ENCODE data around the gene FAM107A. TPM values are rescaled to one million over a fixed set of nuclear protein-coding genes. Genes with fewer than 3 reads are reported as not detected.

Gene FAM107A
- polyA plus RNA-seq, 1 experiment, result 0.11 TPM

DNA sequence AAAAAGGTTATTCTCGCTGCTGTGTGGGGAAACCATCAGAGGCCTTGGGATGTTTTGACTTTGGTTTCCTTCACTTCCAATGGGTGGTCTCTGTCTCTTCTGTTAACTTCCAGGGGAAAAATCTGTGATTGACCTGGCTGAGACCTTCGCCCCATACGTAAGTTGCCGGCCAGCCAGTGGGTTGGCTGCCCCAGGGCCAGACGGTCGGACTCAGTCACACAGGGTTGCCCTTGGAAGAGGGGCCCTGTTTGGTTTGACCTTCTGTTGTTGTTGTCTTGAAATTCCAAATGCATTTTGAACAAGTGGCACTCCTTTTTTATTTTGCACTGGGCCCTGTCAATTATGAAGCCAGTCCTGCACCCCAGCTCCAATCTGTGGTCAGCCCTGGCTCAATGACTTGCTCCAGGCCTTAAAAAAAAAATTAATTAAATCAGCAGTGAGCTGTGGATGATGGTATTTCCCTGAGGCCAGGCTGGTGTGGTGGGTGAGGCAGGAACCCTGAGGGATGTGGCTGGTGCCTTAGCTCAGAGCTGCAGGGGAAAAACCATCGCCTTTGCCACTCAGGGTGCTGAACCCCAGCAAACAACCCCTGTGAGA, 4.5 kb downstream of the FAM107A start:
- TF ChIP-seq, protein P1, sequence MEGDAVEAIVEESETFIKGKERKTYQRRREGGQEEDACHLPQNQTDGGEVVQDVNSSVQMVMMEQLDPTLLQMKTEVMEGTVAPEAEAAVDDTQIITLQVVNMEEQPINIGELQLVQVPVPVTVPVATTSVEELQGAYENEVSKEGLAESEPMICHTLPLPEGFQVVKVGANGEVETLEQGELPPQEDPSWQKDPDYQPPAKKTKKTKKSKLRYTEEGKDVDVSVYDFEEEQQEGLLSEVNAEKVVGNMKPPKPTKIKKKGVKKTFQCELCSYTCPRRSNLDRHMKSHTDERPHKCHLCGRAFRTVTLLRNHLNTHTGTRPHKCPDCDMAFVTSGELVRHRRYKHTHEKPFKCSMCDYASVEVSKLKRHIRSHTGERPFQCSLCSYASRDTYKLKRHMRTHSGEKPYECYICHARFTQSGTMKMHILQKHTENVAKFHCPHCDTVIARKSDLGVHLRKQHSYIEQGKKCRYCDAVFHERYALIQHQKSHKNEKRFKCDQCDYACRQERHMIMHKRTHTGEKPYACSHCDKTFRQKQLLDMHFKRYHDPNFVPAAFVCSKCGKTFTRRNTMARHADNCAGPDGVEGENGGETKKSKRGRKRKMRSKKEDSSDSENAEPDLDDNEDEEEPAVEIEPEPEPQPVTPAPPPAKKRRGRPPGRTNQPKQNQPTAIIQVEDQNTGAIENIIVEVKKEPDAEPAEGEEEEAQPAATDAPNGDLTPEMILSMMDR (IDR thresholded peaks at IDR 0.05; ENCODE audit: insufficient read depth, low read depth, low read length), result no peak
- Histone ChIP-seq H3K27me3 (ENCODE audit: control insufficient read depth, insufficient read depth, low read length) (no peaks in the 10 kb centered on the region), H3K4me3 (ENCODE audit: low read depth, low read length) (no peak overlapping the region), H3K36me3 (ENCODE audit: control insufficient read depth, insufficient read depth, low read length) (no peaks in the 10 kb centered on the region)
- no peak for DNase-seq (ENCODE audit: low read depth)
- ChIA-PET CTCF (interaction anchor here (0.8 to 16.7 kb wide), 4 partner anchors 11 to 480 kb away, joined by 3 to 371 read pairs (median 6); no protein-coding TSS in a partner anchor), POLR2A (no interaction called here)

- H3K27me3 ChIP-seq (ENCODE audit: control insufficient read depth, insufficient read depth, low read length), result no peaks in the 10 kb centered on the region
- POLR2A ChIA-PET, result no interaction called here
- no peak for DNase-seq (ENCODE audit: low read depth)
Observed at GRCh38 chr3:58572013-58572633, 5.1 kb downstream of the FAM107A start.

DNA sequence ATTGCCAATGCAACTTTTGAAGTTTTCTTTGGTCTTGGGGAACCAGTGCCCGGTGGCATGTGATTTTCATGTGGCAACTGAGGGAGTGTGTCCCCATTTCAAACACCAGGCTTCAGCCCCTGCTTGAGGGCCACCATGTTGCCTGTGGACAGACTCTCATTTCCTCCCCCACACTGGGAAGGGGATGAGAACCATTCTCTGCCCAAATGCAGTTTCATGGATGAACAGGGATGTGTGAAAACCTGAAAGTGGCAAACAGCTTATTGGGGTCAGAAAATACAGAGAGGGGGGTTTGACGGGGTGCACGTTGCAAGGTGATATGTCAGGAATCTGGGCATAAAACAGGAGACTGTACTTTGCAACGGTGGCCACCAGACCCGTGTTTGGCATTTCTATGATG, 6.3 kb downstream of the FAM107A start:
- Histone ChIP-seq H3K36me3 (ENCODE audit: control insufficient read depth, insufficient read depth, low read length) (no peaks in the 10 kb centered on the region), H3K4me3 (ENCODE audit: low read depth, low read length) (no peak overlapping the region), H3K27me3 (ENCODE audit: control insufficient read depth, insufficient read depth, low read length) (no peaks in the 10 kb centered on the region)
- TF ChIP-seq, protein P1 (IDR thresholded peaks at IDR 0.05; ENCODE audit: insufficient read depth, low read depth, low read length), result no peak
- ChIA-PET POLR2A (interaction anchor here (0.6 kb wide), 1 partner anchor 28 kb away, joined by 3 read pairs; no protein-coding TSS in a partner anchor), CTCF (interaction anchor here (0.8 to 16.7 kb wide), 5 partner anchors 9 to 56 kb away, joined by 3 to 371 read pairs (median 11); no protein-coding TSS in a partner anchor)
- no peak for DNase-seq (ENCODE audit: low read depth)

More at GRCh38 chr3:58572013-58572633, 5.1 kb downstream of the FAM107A start:
- CTCF ChIA-PET, result interaction anchor here (0.8 to 16.7 kb wide), 6 partner anchors 12 to 480 kb away, joined by 3 to 371 read pairs (median 4); no protein-coding TSS in a partner anchor
- TF ChIP-seq, protein P1 (IDR thresholded peaks at IDR 0.05; ENCODE audit: insufficient read depth, low read depth, low read length), result no peak
- Histone ChIP-seq H3K4me3 (ENCODE audit: low read depth, low read length) (no peak overlapping the region), H3K36me3 (ENCODE audit: control insufficient read depth, insufficient read depth, low read length) (no peaks in the 10 kb centered on the region)

- Histone ChIP-seq H3K36me3 (ENCODE audit: control insufficient read depth, insufficient read depth, low read length) (no peaks in the 10 kb centered on the region), H3K4me3 (ENCODE audit: low read depth, low read length) (no peak overlapping the region), H3K27me3 (ENCODE audit: control insufficient read depth, insufficient read depth, low read length) (no peaks in the 10 kb centered on the region)
- no peak for DNase-seq (ENCODE audit: low read depth)
- TF ChIP-seq, protein P1 (IDR thresholded peaks at IDR 0.05; ENCODE audit: insufficient read depth, low read depth, low read length), result no peak
- ChIA-PET CTCF (interaction anchor here (0.6 to 16.7 kb wide), 17 partner anchors 9 to 561 kb away, joined by 3 to 371 read pairs (median 5); no protein-coding TSS in a partner anchor), POLR2A (no interaction called here)
Observed at GRCh38 chr3:58569287-58570001, 7.7 kb downstream of the FAM107A start.

Data from BJ (cell line).